ENCODE results near the gene CDK13.

- TF ChIP-seq CTCF (IDR thresholded peaks at IDR 0.05) (no peak), POLR2AphosphoS5 (IDR thresholded peaks at IDR 0.05) (no peak), POLR2A (IDR thresholded peaks at IDR 0.05) (no peak)
Measured at GRCh38 chr7:39985398-39985918, 35.4 kb downstream of the CDK13 start.

Measured in breast epithelium (tissue), 3 donors.